Gastrocnemius medialis (tissue), 4 donors: Measurements from ENCODE around the gene ACTL6B. TPM values are rescaled to one million over a fixed set of nuclear protein-coding genes. Genes with fewer than 3 reads are reported as not detected.

Experiments used
- ATAC-seq, 2 donors: fragments of 150-250 bp; one replicate each; pipeline ENCODE4 v1.9.1; 2016
- DNase-seq, 2 donors: peaks; one replicate each; pipeline ENCODE4 v3.0.0-alpha.2; 2019
- H3K27ac ChIP-seq, 4 donors: fragments of 200-600 bp; sonication (generic); 1 replicate in 1 of 4; 2 replicates in 3 of 4; pipeline ENCODE4 v1.5.1; 2016 to 2018; ENCODE audit warnings: mild to moderate bottlenecking in 2 of 4, moderate library complexity in 1 of 4
- H3K27me3 ChIP-seq, 3 donors: fragments of 200-600 bp; sonication (generic) in 2 of 3; 1 replicate in 1 of 3; 2 replicates in 2 of 3; pipeline versions ENCODE4 v1.5.1 to v1.6.0; 2016 to 2019; ENCODE audit warnings: mild to moderate bottlenecking in 1 of 3, moderate library complexity in 1 of 3
- H3K36me3 ChIP-seq, 2 donors: fragments of 200-600 bp; sonication (generic) in 1 of 2; one replicate each; pipeline ENCODE4 v1.5.1; 2017 to 2018
- H3K4me1 ChIP-seq, 2 donors: fragments of 200-600 bp; sonication (generic) in 1 of 2; one replicate each; pipeline ENCODE4 v1.5.1; 2016 to 2017; ENCODE audit warnings: mild to moderate bottlenecking in 2 of 2
- H3K4me3 ChIP-seq, 4 donors: fragments of 200-600 bp; sonication (generic) in 3 of 4; 1 replicate in 1 of 4; 2 replicates in 3 of 4; pipeline ENCODE4 v1.5.1; 2016 to 2019; ENCODE audit warnings: mild to moderate bottlenecking in 2 of 4
- H3K9me3 ChIP-seq, 3 donors: fragments of 200-600 bp; sonication (generic) in 2 of 3; 1 replicate in 1 of 3; 2 replicates in 2 of 3; pipeline ENCODE4 v1.5.1; 2016 to 2019
- CTCF ChIP-seq, 5 experiments: fragments of 450-650 bp in 3 of 5; fragments of 200-600 bp in 2 of 5; sonication (generic) in 2 of 5; IDR thresholded peaks in 4 of 5; conservative IDR thresholded peaks in 1 of 5; 1 replicate in 4 of 5; 2 replicates in 1 of 5; pipeline ENCODE4 v1.5.1; 2016 to 2019; ENCODE audit warnings: antibody characterized with exemption in 5 of 5, mild to moderate bottlenecking in 3 of 5, moderate library complexity in 3 of 5
- POLR2A ChIP-seq, 2 donors: fragments of 450-650 bp; IDR thresholded peaks; one replicate each; pipeline ENCODE4 v1.6.1; 2017; ENCODE audit warnings: antibody characterized with exemption in 2 of 2, mild to moderate bottlenecking in 2 of 2, moderate library complexity in 2 of 2
- in situ Hi-C, 4 donors: fragments of 200-750 bp; cut with MboI; loops; one replicate each; pipeline versions ENCODE4 v1.15.0 to v1.8.0; 2017; ENCODE audit warnings: low sequenced_read_pairs in 4 of 4
- intact Hi-C: fragments of 100-400 bp; cut with DNase I; formaldehyde crosslinking; loops from one replicate; pipeline ENCODE4 v1.15.1; 2023; ENCODE audit warnings: low total_unique reads
- total RNA-seq, 4 donors: library from RNA; depleted of rRNA; stranded (reverse); fragments of >200 nt; gene quantifications; one replicate each; pipeline versions ENCODE4 v1.1.0 to v1.2.3, GENCODE V29; 2016

ACTL6B gene
- total RNA-seq, 4 donors from 2014 or later = not detected

GRCh38 chr7:100675581-100676350 is 19.5 kb upstream of the ACTL6B start:
- DNase-seq (peak; percentile 66 to 75), ATAC-seq (peak; percentile 4 to 22)
- peaks cover 0 to 8% of the 10 kb centered on the region in 2 donors for H3K4me1 ChIP-seq
- H3K36me3 ChIP-seq = peaks cover 0 to 29% of the 10 kb centered on the region in 2 donors
- H3K9me3 ChIP-seq = no peaks in the 10 kb centered on the region
- in situ Hi-C loops (no loop called here), intact Hi-C loops (loop anchor here (2.0 to 10.0 kb wide), 3 partner anchors 17 to 579 kb away; partner anchors contain the start of gene TSC22D4)
- H3K27me3 ChIP-seq = no peaks in the 10 kb centered on the region
- peak overlapping the region; percentile 96 to 100 (median 99) for H3K27ac ChIP-seq
- peak overlapping the region; percentile 95 to 100 (median 97) for H3K4me3 ChIP-seq
- TF ChIP-seq POLR2A (IDR thresholded peaks at IDR 0.05) (peak; percentile 64 to 72), CTCF (IDR thresholded peaks at IDR 0.05 in 4 of 5, conservative IDR thresholded peaks at IDR 0.05 in 1 of 5) (no peak)

GRCh38 chr7:100675105-100675451 is 18.8 kb upstream of the ACTL6B start:
- no peak for TF ChIP-seq CTCF (IDR thresholded peaks at IDR 0.05 in 4 of 5, conservative IDR thresholded peaks at IDR 0.05 in 1 of 5)
- no peak for TF ChIP-seq POLR2A (IDR thresholded peaks at IDR 0.05)
- H3K4me1 ChIP-seq = peaks cover 0 to 8% of the 10 kb centered on the region in 2 donors
- in situ Hi-C loops = no loop called here
- H3K36me3 ChIP-seq = peaks cover 0 to 29% of the 10 kb centered on the region in 2 donors
- peak in 1 of 2 donors; percentile 3 for ATAC-seq
- peak overlapping the region; percentile 95 to 100 (median 97) for H3K4me3 ChIP-seq
- intact Hi-C loops = loop anchor here (2.0 to 10.0 kb wide), 3 partner anchors 18 to 580 kb away; partner anchors contain the start of gene TSC22D4
- H3K27me3 ChIP-seq = no peaks in the 10 kb centered on the region
- H3K9me3 ChIP-seq = no peaks in the 10 kb centered on the region
- peak overlapping the region; percentile 96 to 100 (median 99) for H3K27ac ChIP-seq
- no peak for DNase-seq

GRCh38 chr7:100674411-100675104 is 18.3 kb upstream of the ACTL6B start:
- in situ Hi-C loops (no loop called here), intact Hi-C loops (loop anchor here (2.0 to 10.0 kb wide), 3 partner anchors 18 to 580 kb away; partner anchors contain the start of gene TSC22D4)
- DNase-seq (no peak), ATAC-seq (peak; percentile 4 to 11)
- peaks cover 0 to 29% of the 10 kb centered on the region in 2 donors for H3K36me3 ChIP-seq
- H3K4me3 ChIP-seq = peak overlapping the region; percentile 95 to 100 (median 97)
- no peaks in the 10 kb centered on the region for H3K27me3 ChIP-seq
- peaks cover 0 to 8% of the 10 kb centered on the region in 2 donors for H3K4me1 ChIP-seq
- TF ChIP-seq CTCF (IDR thresholded peaks at IDR 0.05 in 4 of 5, conservative IDR thresholded peaks at IDR 0.05 in 1 of 5) (no peak), POLR2A (IDR thresholded peaks at IDR 0.05) (no peak)
- peak overlapping the region; percentile 96 to 100 (median 99) for H3K27ac ChIP-seq
- H3K9me3 ChIP-seq = no peaks in the 10 kb centered on the region

GRCh38 chr7:100673942-100674410 is 17.7 kb upstream of the ACTL6B start:
- no peaks in the 10 kb centered on the region for H3K27me3 ChIP-seq
- H3K27ac ChIP-seq = peak overlapping the region; percentile 96 to 100 (median 99)
- no peaks in the 10 kb centered on the region for H3K9me3 ChIP-seq
- H3K4me1 ChIP-seq = peaks cover 0 to 8% of the 10 kb centered on the region in 2 donors
- peak; percentile 12 to 29 for ATAC-seq
- in situ Hi-C loops (no loop called here), intact Hi-C loops (loop anchor here (1.0 to 10.0 kb wide), 7 partner anchors 19 to 581 kb away; partner anchors contain the start of genes FBXO24, LRCH4, MOSPD3 and POP7)
- peaks cover 0 to 26% of the 10 kb centered on the region in 2 donors for H3K36me3 ChIP-seq
- peak; percentile 44 to 49 for DNase-seq
- peak overlapping the region; percentile 95 to 100 (median 97) for H3K4me3 ChIP-seq
- TF ChIP-seq CTCF (IDR thresholded peaks at IDR 0.05 in 4 of 5, conservative IDR thresholded peaks at IDR 0.05 in 1 of 5) = no peak
- TF ChIP-seq POLR2A (IDR thresholded peaks at IDR 0.05) = peak in 1 of 2 donors; percentile 36
